ENCODE data around the gene KCTD19.
A peak's percentile ranks its signal among the peaks of the same experiment; 100 is the strongest.

KCTD19 gene

DNA sequence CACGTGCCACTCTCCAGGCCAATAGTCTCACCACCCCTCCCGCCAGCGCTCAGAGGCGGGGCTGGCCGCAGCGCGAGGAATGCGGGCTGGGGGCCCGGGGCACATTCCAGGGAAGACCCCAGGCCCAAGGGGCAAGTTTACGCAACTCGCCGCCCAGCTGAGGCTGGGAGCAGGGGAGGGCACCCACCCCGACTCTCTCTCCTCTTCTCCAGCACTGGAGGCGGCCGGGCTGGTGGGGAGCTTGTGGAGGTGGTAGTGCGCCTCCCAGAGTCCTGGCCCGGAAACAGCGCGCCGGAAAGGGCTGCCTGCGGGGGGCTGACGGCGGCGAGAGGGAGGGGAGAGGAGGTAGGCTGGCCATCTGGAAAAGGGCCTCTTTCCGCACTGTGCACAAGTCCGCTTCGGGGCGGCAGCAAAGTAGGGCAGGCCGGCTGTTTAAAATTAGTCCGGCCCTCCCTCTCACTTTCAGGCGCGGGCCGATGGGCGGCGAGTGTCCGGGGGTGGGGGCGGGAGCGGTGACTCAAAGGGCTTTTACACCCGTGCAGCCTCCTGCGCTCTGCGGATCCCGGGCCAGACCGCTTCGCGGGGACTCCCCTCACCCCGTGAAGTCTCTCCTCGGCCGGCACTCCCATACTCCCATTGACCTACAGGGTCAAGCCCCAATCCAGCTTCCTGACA, 80.3 kb downstream of the KCTD19 start:
- Histone ChIP-seq H3K9me3 (ENCODE audit: control insufficient read depth in 1 of 2, low read length in 2 of 2) (no peaks in the 10 kb centered on the region), H3K27me3 (ENCODE audit: low read depth, low read length) (peaks cover 9% of the 10 kb centered on the region), H3K4me1 (ENCODE audit: control insufficient read depth in 1 of 2, insufficient read depth in 2 of 2, low read length in 2 of 2) (peaks cover 15 to 43% of the 10 kb centered on the region in 2 donors), H3K4me3 (ENCODE audit: low read depth in 1 of 2, low read length in 2 of 2) (peak overlapping the region; percentile 77 to 91), H3K27ac (ENCODE audit: low read length) (peak overlapping the region; percentile 60), H3K36me3 (ENCODE audit: control insufficient read depth in 1 of 2, insufficient read depth in 2 of 2, low read length in 2 of 2) (peaks cover 0 to 9% of the 10 kb centered on the region in 2 donors)

DNA sequence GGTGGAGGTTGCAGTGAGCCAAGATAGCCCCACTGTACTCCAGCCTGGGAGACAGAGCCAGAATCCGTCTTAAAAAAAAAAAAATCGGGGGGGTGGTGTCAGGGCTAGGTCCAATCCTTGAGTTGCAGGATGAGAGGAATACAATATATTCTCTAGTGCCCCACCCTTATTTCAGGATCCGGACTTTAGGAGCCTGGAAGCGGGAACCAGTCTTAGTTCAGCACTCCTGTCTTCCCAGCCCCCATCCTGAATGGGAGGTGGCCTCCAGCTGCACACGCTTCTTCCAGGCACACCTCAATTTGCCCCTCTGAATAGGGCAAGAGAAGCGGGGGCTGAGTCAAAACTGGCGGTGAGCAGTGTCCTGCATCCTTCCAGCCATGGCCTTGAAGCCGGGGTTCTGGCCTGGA, 80.9 kb downstream of the KCTD19 start:
- Histone ChIP-seq H3K9me3 (ENCODE audit: control insufficient read depth in 1 of 2, low read length in 2 of 2) (no peaks in the 10 kb centered on the region), H3K27ac (ENCODE audit: low read length) (peak overlapping the region; percentile 60), H3K4me1 (ENCODE audit: control insufficient read depth in 1 of 2, insufficient read depth in 2 of 2, low read length in 2 of 2) (peaks cover 15 to 45% of the 10 kb centered on the region in 2 donors), H3K4me3 (ENCODE audit: low read depth in 1 of 2, low read length in 2 of 2) (peak overlapping the region; percentile 77 to 91), H3K27me3 (ENCODE audit: low read depth, low read length) (peaks cover 9% of the 10 kb centered on the region), H3K36me3 (ENCODE audit: control insufficient read depth in 1 of 2, insufficient read depth in 2 of 2, low read length in 2 of 2) (peaks cover 0 to 9% of the 10 kb centered on the region in 2 donors)

DNA sequence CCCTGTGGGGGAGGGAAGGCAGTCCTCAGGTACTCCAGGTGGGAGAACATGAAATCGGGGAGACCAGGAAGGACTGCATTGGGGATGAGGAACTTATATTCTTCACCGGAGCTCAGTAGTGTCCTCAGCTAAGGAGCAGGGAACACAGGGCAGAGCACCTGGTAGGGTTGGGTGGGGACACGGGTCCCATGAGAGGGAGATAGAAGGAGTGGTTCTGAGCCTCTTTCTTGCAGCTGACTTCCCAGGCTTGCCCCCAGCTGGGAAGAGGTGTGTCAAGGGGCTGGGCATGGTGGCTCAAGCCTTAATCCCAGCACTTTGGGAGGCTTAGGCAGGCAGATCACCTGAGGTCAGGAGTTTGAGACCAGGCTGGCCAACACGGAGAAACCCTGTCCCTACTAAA, 81.4 kb downstream of the KCTD19 start:
- peak overlapping the region; percentile 88 for H3K27ac ChIP-seq (ENCODE audit: low read length)
- H3K4me3 ChIP-seq (ENCODE audit: low read depth in 1 of 2, low read length in 2 of 2), result peak overlapping the region; percentile 19 to 91
- peaks cover 9% of the 10 kb centered on the region for H3K27me3 ChIP-seq (ENCODE audit: low read depth, low read length)
- peaks cover 0 to 9% of the 10 kb centered on the region in 2 donors for H3K36me3 ChIP-seq (ENCODE audit: control insufficient read depth in 1 of 2, insufficient read depth in 2 of 2, low read length in 2 of 2)
- H3K9me3 ChIP-seq (ENCODE audit: control insufficient read depth in 1 of 2, low read length in 2 of 2), result no peaks in the 10 kb centered on the region
- H3K4me1 ChIP-seq (ENCODE audit: control insufficient read depth in 1 of 2, insufficient read depth in 2 of 2, low read length in 2 of 2), result peaks cover 15 to 49% of the 10 kb centered on the region in 2 donors

DNA sequence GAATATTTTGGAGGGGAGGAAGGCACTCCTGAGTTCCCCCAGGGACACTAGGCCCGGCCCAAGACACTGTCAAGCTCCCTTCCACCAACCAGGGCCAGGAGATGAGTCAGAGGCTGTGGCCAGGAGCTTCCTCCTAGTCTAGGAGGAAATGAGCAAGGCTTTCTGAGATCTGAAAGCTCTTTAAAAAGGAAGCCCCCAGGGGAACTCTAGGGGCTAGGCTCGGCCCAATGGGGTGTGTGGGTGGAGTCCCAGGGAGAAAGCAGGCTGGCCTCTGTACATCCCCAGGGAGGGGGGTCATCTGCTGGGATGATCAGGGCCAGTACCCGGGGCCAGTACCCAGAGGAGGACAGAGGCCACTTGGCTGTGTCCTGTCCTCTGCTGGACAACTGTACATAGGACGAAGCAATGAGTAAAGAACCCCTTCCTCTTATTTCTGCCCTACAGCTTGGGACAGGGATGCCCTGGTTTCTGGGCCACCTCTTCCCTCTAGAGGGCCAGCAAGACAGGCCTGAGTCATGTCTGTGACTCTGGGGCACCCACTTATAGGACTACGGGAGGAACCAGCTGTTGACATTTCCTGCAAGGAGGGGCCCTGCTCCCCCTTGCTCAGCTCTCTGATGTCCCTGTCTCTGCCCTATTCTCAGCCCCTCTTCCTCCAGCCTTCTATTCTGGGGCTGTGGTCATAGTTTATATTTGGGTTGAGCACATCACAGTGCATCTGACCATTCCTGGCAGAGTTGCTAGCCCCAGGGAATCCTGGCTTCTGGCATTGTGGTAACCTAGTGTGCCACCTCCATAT, 82.0 kb downstream of the KCTD19 start:
- Histone ChIP-seq H3K27ac (ENCODE audit: low read length) (peak overlapping the region; percentile 88), H3K9me3 (ENCODE audit: control insufficient read depth in 1 of 2, low read length in 2 of 2) (no peaks in the 10 kb centered on the region), H3K36me3 (ENCODE audit: control insufficient read depth in 1 of 2, insufficient read depth in 2 of 2, low read length in 2 of 2) (peaks cover 3 to 9% of the 10 kb centered on the region in 2 donors), H3K27me3 (ENCODE audit: low read depth, low read length) (peaks cover 7% of the 10 kb centered on the region), H3K4me1 (ENCODE audit: control insufficient read depth in 1 of 2, insufficient read depth in 2 of 2, low read length in 2 of 2) (peaks cover 15 to 49% of the 10 kb centered on the region in 2 donors), H3K4me3 (ENCODE audit: low read depth in 1 of 2, low read length in 2 of 2) (peak overlapping the region in 1 of 2 donors; percentile 19)

DNA sequence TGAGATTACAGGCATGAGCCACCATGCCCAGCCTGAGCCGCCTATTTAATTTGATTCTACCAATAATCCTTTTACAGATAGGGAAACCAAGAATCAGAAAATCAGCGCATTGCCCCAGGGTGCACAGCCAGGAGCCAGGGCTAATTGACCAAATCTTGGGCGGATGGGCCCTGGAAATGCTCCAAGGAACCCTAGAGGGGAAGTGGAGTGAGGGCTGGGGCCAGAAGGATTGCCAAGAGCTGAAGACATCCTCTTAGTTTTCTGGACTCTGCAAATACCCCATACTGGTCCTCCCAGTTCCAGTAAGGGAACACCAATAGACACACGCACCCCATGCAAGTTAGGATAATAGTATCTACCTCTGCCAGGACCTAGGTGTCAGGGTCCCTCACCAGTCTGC, 83.1 kb downstream of the KCTD19 start:
- Histone ChIP-seq H3K36me3 (ENCODE audit: control insufficient read depth in 1 of 2, insufficient read depth in 2 of 2, low read length in 2 of 2) (peaks cover 14 to 19% of the 10 kb centered on the region in 2 donors), H3K27ac (ENCODE audit: low read length) (peak overlapping the region; percentile 88), H3K9me3 (ENCODE audit: control insufficient read depth in 1 of 2, low read length in 2 of 2) (no peaks in the 10 kb centered on the region), H3K27me3 (ENCODE audit: low read depth, low read length) (no peaks in the 10 kb centered on the region), H3K4me1 (ENCODE audit: control insufficient read depth in 1 of 2, insufficient read depth in 2 of 2, low read length in 2 of 2) (peaks cover 15 to 40% of the 10 kb centered on the region in 2 donors), H3K4me3 (ENCODE audit: low read depth in 1 of 2, low read length in 2 of 2) (no peak overlapping the region)

DNA sequence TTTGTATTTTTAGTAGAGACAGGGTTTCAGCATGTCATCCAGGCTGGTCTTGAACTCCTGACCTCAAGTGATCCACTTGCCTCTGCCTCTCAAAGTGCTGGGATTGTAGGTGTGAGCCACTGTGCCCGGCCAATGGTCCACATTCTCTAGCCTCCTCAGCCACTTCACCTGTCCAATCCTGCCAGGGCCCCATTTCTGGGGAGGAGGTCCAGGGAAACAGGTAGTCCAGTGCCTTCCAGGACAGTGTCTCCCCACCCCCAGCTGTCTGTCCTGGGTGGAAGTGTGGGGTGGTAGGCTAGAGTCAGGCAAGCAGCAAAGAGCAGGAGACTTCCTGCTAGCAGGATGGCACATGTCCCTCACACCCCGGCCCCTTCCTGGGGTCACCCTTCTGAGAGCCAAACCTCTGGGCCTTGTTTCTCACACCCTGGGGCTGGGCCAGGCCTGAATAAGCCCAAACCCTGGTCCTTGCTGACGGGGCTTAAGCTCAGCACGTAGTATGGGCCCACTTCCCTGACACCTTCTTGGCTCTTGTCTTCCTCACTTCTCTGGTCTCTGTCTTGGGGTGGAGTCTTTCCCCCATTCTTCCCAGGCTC, 84.3 kb downstream of the KCTD19 start:
- peaks cover 9 to 30% of the 10 kb centered on the region in 2 donors for H3K4me1 ChIP-seq (ENCODE audit: control insufficient read depth in 1 of 2, insufficient read depth in 2 of 2, low read length in 2 of 2)
- H3K27me3 ChIP-seq (ENCODE audit: low read depth, low read length), result no peaks in the 10 kb centered on the region
- H3K4me3 ChIP-seq (ENCODE audit: low read depth in 1 of 2, low read length in 2 of 2), result no peak overlapping the region
- H3K36me3 ChIP-seq (ENCODE audit: control insufficient read depth in 1 of 2, insufficient read depth in 2 of 2, low read length in 2 of 2), result peaks cover 25 to 30% of the 10 kb centered on the region in 2 donors
- peak overlapping the region; percentile 23 for H3K27ac ChIP-seq (ENCODE audit: low read length)
- H3K9me3 ChIP-seq (ENCODE audit: control insufficient read depth in 1 of 2, low read length in 2 of 2), result no peaks in the 10 kb centered on the region

DNA sequence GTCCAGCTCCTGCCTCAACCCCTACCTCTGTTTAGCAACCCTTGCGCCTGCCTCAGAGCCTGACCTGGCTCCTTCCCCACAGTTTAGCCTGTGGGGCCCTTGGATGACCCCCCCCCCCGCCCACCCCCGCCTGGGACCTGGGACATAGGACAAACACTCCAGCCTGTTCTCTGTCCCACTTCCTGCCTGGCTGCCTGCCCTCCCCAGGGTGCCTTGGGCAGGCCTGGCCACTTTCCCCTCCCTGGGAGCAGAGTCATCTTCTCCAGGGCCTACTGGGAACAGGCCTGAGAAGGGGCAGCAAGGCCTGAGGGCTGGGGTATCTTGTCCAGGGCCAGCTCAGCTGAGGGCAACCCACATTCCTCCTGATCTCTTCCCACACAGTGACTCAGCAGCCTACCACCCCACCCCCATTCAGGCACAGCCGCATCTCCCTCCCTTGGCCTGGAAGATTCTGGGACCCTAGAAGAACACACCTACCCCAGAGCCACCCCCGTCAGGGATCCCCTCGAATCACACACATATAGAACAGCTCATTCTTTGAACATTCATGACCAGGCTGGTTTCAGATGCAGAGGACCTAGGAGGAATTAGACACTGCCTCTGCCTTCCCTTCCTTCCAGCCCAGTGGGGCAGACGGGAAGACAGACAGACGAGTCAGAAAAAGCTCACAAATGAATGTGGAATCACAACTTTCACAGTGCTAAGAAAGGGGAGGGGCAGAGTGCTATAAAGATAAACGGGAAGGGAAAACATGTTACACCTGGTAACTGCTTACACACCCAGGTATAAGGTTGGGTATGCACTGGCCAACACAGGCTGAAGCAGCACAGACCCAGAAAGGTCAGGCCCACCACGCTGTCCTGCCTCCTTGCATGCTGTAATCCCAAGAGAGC, 85.3 kb downstream of the KCTD19 start:
- Histone ChIP-seq H3K27me3 (ENCODE audit: low read depth, low read length) (no peaks in the 10 kb centered on the region), H3K27ac (ENCODE audit: low read length) (peak overlapping the region; percentile 40), H3K4me3 (ENCODE audit: low read depth in 1 of 2, low read length in 2 of 2) (no peak overlapping the region), H3K9me3 (ENCODE audit: control insufficient read depth in 1 of 2, low read length in 2 of 2) (no peaks in the 10 kb centered on the region), H3K4me1 (ENCODE audit: control insufficient read depth in 1 of 2, insufficient read depth in 2 of 2, low read length in 2 of 2) (peaks cover 9 to 30% of the 10 kb centered on the region in 2 donors), H3K36me3 (ENCODE audit: control insufficient read depth in 1 of 2, insufficient read depth in 2 of 2, low read length in 2 of 2) (peaks cover 28 to 39% of the 10 kb centered on the region in 2 donors)

DNA sequence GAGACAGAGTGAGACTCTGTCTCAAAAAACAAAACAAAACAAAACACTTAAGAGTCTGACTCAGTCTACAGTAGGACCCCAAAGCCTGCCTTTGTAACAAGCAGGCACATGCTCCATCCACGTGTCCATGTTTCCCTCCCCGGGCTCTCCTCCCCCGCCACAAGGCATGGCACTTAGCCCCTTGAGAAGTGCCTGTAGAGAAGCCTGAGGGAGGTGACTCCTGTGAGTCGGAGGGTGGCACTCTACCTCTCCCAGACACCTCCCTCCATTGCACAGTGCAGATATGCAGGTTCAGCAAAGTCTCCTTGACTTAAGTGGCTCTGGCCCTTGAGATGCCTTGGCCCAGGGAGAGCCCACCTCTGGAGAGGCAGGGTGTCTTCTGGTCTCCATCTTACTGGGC, 86.0 kb downstream of the KCTD19 start:
- no peak overlapping the region for H3K4me3 ChIP-seq (ENCODE audit: low read depth in 1 of 2, low read length in 2 of 2)
- peak overlapping the region; percentile 2 for H3K27ac ChIP-seq (ENCODE audit: low read length)
- H3K4me1 ChIP-seq (ENCODE audit: control insufficient read depth in 1 of 2, insufficient read depth in 2 of 2, low read length in 2 of 2), result peaks cover 9 to 24% of the 10 kb centered on the region in 2 donors
- no peaks in the 10 kb centered on the region for H3K27me3 ChIP-seq (ENCODE audit: low read depth, low read length)
- H3K36me3 ChIP-seq (ENCODE audit: control insufficient read depth in 1 of 2, insufficient read depth in 2 of 2, low read length in 2 of 2), result peaks cover 35 to 46% of the 10 kb centered on the region in 2 donors
- no peaks in the 10 kb centered on the region for H3K9me3 ChIP-seq (ENCODE audit: control insufficient read depth in 1 of 2, low read length in 2 of 2)
